Activated CD4-positive, alpha-beta T cell treated with anti-CD3 and anti-CD28 coated beads for 1 hour (primary cell): ENCODE measurements around the gene RD3L.

Experiments used
- DNase-seq: peaks from one replicate; pipeline ENCODE4 v3.0.0-alpha.2; 2020

Gene RD3L

DNA sequence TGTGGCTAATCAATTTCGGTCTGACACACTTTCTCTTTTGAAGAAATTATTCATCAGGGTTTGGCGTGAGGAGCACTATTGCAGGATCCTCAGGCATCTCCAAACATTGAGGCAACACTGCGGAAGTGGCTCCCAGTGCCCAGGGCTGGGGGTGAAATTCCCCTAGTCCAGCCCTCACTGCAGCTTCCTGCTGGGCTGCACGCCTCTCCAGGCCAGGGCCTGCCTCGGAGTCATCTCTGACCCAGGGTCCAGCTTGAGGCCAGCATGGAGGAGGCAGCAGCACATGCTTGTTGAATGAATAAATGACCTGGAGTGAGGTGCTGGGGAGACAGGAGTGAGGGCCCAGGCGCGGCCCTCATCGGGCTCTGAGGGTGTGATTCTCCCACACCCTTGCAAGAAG is 50.1 kb downstream of the RD3L start:
- no peak for DNase-seq

DNA sequence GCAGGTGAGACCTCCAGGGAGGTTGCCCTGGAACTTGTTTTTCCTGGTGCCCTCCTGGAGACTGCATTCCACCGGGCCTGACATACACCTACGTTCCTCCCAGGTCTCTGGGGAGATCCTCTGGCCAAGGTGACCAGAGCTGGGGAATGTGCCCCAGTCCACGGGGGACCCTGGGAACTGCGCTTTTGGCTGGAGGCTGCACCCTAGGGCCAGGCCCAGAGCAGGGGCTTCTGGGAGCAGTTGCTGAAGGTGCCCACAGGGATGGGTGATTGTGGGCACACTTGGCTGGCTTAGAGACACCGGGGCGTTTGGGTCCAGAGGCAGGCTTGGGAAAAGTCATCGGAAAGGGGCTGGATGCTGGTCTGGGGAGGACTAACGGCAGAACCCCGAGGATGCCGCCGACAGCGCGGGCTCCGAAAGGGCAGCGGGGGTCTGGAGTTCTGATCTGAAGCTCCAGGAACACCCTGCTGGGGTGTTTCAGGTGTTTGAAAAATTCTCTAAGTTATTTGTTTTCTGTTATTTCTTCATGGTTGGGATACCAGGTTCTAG is 50.6 kb downstream of the RD3L start:
- DNase-seq = no peak

DNA sequence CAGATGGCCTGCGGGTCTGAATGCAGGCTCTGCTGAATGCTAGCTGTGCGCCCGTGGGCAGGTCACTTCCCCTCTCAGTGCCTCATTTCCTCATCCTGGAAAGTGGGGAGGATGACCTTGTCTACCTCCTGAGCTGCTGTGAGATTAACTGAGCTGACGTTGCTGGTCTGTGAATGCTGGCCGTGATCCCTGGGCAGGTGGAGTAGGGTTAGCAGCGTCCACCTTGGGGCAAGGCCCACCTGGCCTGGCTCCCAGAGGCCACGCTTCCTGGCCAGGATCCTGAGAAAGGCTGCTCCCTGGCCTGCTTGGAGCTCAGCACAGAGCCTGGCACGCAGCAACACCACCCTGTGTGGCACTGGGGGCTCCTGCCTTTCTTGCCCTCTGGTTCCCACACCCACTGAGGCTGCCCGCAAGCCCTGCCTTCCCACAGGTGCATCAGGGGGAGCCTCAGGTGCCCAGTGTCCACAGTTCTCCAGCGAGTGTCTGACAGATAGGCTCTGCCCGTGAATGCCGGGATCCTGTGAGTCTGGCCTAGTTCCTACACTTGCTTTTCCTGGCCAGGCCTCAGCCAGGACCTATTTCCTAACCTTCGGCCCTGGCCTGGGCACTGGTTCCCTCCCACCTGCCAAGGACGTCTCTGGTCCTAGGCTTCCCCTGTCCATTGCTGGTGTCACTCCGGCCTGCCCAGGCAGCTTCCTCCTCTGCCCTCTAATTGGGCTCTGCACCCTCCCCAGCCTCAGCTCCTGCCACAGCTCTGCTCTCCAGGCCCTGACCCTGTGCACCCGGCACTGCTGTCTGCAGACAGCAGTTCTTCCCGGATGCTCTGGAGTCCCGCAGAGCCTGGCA is 51.3 kb downstream of the RD3L start:
- no peak for DNase-seq
